Osteocyte (in vitro differentiated cells): ENCODE measurements around the gene KHDC1. TPM values are rescaled to one million over a fixed set of nuclear protein-coding genes. Genes with fewer than 3 reads are reported as not detected.

ENCODE experiments used
- DNase-seq: peaks from one replicate; pipeline ENCODE4 v3.0.0; 2021; ENCODE audit warnings: mixed read lengths; ENCODE audit not compliant: unreplicated experiment; ENCODE audit errors: extremely low spot score
- H3K27ac Mint-ChIP-seq: one replicate; pipeline ENCODE4 v1.8.0; 2021; ENCODE audit warnings: mild to moderate bottlenecking, mixed read lengths; ENCODE audit not compliant: unreplicated experiment
- H3K27me3 Mint-ChIP-seq: one replicate; pipeline ENCODE4 v1.8.0; 2021; ENCODE audit warnings: mixed read lengths; ENCODE audit not compliant: unreplicated experiment
- H3K36me3 Mint-ChIP-seq: one replicate; pipeline ENCODE4 v1.8.0; 2021; ENCODE audit warnings: mixed read lengths; ENCODE audit not compliant: unreplicated experiment
- H3K4me1 Mint-ChIP-seq: one replicate; pipeline ENCODE4 v1.8.0; 2021; ENCODE audit warnings: mixed read lengths; ENCODE audit not compliant: unreplicated experiment
- H3K4me3 Mint-ChIP-seq: one replicate; pipeline ENCODE4 v1.8.0; 2021; ENCODE audit warnings: mild to moderate bottlenecking, moderate library complexity, mixed read lengths; ENCODE audit not compliant: unreplicated experiment
- H3K9me3 Mint-ChIP-seq: one replicate; pipeline ENCODE4 v1.8.0; 2021; ENCODE audit warnings: mixed read lengths; ENCODE audit not compliant: unreplicated experiment
- total RNA-seq: library from RNA; stranded (reverse); gene quantifications from 2 replicates; pipeline ENCODE4 v1.2.1, GENCODE V29; 2021
- TF ChIP-seq, protein P1 (sequence below): fragments of 200-600 bp; sonication (generic); IDR thresholded peaks from 2 replicates; pipeline ENCODE4 v1.5.0; 2021; ENCODE audit warnings: antibody characterized with exemption, mild to moderate bottlenecking, moderate library complexity

The KHDC1 gene
- total RNA-seq, 1 donor from 2014 or later: 4.5 TPM

DNA sequence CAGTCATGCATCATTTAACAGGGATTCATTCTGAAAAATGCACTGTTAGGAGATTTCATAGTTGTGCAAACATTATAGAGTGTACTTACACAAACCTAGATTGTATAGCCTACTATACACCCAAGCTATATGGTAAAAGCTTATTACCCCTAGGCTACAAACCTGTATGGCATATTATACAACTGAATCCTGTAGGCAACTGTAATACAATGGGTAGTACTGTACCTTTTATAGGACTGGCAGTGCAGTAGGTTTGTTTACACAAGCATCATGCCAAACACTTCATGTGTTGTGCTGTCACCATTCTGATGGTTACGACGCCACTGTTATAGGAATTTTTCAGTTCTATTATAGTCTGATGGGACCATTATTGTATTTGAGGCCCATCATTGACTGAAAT lies 39.3 kb upstream of the KHDC1 start:
- TF ChIP-seq, protein P1, sequence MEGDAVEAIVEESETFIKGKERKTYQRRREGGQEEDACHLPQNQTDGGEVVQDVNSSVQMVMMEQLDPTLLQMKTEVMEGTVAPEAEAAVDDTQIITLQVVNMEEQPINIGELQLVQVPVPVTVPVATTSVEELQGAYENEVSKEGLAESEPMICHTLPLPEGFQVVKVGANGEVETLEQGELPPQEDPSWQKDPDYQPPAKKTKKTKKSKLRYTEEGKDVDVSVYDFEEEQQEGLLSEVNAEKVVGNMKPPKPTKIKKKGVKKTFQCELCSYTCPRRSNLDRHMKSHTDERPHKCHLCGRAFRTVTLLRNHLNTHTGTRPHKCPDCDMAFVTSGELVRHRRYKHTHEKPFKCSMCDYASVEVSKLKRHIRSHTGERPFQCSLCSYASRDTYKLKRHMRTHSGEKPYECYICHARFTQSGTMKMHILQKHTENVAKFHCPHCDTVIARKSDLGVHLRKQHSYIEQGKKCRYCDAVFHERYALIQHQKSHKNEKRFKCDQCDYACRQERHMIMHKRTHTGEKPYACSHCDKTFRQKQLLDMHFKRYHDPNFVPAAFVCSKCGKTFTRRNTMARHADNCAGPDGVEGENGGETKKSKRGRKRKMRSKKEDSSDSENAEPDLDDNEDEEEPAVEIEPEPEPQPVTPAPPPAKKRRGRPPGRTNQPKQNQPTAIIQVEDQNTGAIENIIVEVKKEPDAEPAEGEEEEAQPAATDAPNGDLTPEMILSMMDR: no peak
- Mint-ChIP-seq H3K27me3 (no peaks in the 10 kb centered on the region), H3K36me3 (peaks cover 10% of the 10 kb centered on the region), H3K27ac (no peak overlapping the region), H3K4me3 (no peak overlapping the region), H3K4me1 (peaks cover 10% of the 10 kb centered on the region), H3K9me3 (no peaks in the 10 kb centered on the region)
- DNase-seq: no peak

DNA sequence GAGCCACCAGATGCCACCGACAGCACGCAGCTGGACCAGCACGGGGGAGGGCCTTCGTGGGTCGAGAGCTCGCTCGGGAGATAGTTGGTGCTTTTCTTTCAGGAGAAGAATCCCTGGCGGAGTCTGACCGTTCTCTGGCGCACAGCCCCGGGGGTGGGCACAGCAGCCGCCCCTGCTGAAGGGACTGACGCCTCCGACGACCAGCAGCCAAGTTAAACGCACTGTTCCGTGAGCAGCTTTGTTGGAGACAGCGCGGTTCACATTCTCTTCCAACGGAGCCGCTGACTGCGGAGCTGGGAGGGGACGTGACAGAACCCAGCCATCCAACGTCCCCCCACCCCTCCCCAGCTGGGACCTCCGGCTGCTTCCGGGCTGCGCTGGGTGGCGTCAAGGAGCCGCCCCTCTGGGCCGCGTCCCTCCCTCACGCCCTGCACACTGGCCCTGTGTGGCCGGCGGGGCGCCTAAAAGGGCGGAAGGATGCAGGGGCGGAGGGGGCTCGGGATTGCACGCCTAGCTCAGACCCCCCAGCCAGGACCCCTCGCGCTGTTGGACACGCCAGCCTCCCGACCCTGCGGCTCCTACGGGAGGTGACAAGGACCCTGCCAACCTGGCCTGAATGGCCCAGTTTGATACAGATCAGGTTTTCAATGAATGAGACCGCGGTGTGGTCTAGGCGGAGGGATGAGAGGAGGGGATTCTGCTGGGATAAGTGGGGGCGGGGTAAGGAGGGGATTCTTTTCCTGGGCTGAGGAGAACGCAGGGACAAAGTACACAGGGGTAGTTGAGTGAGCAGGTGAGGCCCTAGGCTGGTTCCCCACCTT lies 36.4 kb upstream of the KHDC1 start:
- Mint-ChIP-seq H3K27me3 (no peaks in the 10 kb centered on the region), H3K36me3 (peaks cover 13% of the 10 kb centered on the region), H3K9me3 (peaks cover 4% of the 10 kb centered on the region), H3K4me3 (no peak overlapping the region), H3K4me1 (peaks cover 3% of the 10 kb centered on the region), H3K27ac (no peak overlapping the region)
- DNase-seq: no peak
- TF ChIP-seq, protein P1: no peak

DNA sequence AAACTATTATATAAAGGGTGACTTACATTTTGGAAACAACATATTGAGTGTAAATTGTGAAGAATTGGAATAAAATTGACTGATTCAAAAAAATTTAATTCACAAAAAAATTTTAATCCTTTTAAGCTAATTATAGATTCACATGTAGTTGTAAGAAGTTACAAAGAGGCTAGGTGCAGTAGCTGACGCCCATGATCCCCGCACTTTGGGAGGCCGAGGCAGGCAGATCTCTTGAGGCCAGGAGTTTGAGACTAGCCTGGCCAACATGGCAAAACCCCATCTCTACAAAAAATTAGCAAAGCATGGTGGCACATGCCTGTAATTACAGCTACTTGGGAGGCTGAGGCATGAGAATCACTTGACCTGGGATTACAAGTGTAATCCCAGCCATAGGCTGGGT lies 30.3 kb upstream of the KHDC1 start:
- H3K4me3 Mint-ChIP-seq: no peak overlapping the region

DNA sequence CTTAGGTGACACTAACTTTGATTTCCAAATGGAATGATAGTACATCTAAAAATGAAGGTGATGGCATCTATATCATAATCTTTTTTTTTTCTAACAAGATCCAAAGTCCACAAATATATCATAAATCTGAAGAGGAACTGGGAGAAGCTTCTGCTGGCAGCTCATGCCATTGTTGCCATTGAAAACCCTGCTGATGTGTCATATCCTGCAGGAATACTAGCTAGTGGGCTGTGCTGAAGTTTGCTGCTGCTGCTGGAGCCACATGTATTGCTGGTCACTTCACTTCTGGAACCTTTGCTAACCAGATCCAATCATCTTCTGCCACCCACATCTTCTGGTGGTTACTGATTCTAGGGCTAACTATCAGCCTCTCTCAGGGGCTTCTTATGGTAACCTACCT lies 27.4 kb upstream of the KHDC1 start:
- DNase-seq: no peak
- no peaks in the 10 kb centered on the region for H3K27me3 Mint-ChIP-seq
- TF ChIP-seq, protein P1: no peak
- H3K4me1 Mint-ChIP-seq: no peaks in the 10 kb centered on the region
- no peak overlapping the region for H3K4me3 Mint-ChIP-seq
- H3K36me3 Mint-ChIP-seq: peaks cover 2% of the 10 kb centered on the region
- peaks cover 4% of the 10 kb centered on the region for H3K9me3 Mint-ChIP-seq
- no peak overlapping the region for H3K27ac Mint-ChIP-seq

More for the DNA sequence above, 30.3 kb upstream of the KHDC1 start:
- Mint-ChIP-seq H3K9me3 (peaks cover 4% of the 10 kb centered on the region), H3K4me1 (no peaks in the 10 kb centered on the region), H3K36me3 (peaks cover 3% of the 10 kb centered on the region), H3K27me3 (no peaks in the 10 kb centered on the region), H3K27ac (no peak overlapping the region)
- TF ChIP-seq, protein P1: no peak
- DNase-seq: no peak

DNA sequence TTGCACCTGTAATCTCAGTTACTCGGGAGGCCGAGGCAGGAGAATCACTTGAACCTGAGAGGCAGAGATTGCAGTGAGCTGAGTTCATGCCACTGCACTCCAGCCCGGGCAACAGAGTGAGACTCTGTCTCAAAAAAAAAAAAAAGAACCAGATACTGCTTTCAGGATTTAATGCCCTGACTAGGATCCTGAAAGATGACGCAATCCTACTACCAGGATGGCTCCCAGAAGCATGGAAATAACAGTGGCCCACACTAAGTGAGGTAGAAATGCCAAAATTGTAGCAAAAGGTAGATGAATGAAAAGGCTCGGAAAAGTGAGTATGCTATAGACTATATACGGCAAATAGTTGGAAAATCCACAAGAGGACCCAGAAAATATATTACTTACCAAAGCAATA lies 23.8 kb upstream of the KHDC1 start:
- Mint-ChIP-seq H3K27ac (no peak overlapping the region), H3K27me3 (no peaks in the 10 kb centered on the region), H3K9me3 (no peaks in the 10 kb centered on the region), H3K4me1 (no peaks in the 10 kb centered on the region), H3K4me3 (no peak overlapping the region), H3K36me3 (no peaks in the 10 kb centered on the region)
- no peak for DNase-seq
- TF ChIP-seq, protein P1: no peak
